ENCODE measurements around the gene UBE2J2.

GRCh38 chr1:1242461-1243265 lies 31.0 kb downstream of the UBE2J2 start:
- TF ChIP-seq, protein P1, sequence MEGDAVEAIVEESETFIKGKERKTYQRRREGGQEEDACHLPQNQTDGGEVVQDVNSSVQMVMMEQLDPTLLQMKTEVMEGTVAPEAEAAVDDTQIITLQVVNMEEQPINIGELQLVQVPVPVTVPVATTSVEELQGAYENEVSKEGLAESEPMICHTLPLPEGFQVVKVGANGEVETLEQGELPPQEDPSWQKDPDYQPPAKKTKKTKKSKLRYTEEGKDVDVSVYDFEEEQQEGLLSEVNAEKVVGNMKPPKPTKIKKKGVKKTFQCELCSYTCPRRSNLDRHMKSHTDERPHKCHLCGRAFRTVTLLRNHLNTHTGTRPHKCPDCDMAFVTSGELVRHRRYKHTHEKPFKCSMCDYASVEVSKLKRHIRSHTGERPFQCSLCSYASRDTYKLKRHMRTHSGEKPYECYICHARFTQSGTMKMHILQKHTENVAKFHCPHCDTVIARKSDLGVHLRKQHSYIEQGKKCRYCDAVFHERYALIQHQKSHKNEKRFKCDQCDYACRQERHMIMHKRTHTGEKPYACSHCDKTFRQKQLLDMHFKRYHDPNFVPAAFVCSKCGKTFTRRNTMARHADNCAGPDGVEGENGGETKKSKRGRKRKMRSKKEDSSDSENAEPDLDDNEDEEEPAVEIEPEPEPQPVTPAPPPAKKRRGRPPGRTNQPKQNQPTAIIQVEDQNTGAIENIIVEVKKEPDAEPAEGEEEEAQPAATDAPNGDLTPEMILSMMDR (IDR thresholded peaks at IDR 0.05; ENCODE audit: extremely low read depth in 1 of 2, insufficient read depth in 1 of 2, low read depth in 1 of 2, low read length in 2 of 2): no peak
- TF ChIP-seq EZH2 (IDR thresholded peaks at IDR 0.05; ENCODE audit: borderline replicate concordance, low read depth, low read length, severe bottlenecking) (no peak), FOS (IDR thresholded peaks at IDR 0.05; ENCODE audit: borderline replicate concordance, insufficient read depth, low read length) (no peak)
- TF ChIP-seq, protein P2, sequence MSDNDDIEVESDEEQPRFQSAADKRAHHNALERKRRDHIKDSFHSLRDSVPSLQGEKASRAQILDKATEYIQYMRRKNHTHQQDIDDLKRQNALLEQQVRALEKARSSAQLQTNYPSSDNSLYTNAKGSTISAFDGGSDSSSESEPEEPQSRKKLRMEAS (IDR thresholded peaks at IDR 0.05; ENCODE audit: insufficient read depth, insufficient read length): no peak
